Upper lobe of left lung (tissue), 4 donors: ENCODE results near the gene ADCY4.

ENCODE experiments used
- POLR2A ChIP-seq, 4 donors: fragments of 450-650 bp; IDR thresholded peaks; one replicate each; pipeline ENCODE4 v1.5.1; 2016 to 2017; ENCODE audit warnings: antibody characterized with exemption in 4 of 4, mild to moderate bottlenecking in 2 of 4
- TF ChIP-seq, protein P1 (sequence below), 6 experiments: fragments of 450-650 bp in 4 of 6; fragments of 200-600 bp in 2 of 6; sonication (generic) in 2 of 6; IDR thresholded peaks; one replicate each; pipeline ENCODE4 v1.5.1; 2016 to 2019; ENCODE audit warnings: antibody characterized with exemption in 6 of 6

DNA sequence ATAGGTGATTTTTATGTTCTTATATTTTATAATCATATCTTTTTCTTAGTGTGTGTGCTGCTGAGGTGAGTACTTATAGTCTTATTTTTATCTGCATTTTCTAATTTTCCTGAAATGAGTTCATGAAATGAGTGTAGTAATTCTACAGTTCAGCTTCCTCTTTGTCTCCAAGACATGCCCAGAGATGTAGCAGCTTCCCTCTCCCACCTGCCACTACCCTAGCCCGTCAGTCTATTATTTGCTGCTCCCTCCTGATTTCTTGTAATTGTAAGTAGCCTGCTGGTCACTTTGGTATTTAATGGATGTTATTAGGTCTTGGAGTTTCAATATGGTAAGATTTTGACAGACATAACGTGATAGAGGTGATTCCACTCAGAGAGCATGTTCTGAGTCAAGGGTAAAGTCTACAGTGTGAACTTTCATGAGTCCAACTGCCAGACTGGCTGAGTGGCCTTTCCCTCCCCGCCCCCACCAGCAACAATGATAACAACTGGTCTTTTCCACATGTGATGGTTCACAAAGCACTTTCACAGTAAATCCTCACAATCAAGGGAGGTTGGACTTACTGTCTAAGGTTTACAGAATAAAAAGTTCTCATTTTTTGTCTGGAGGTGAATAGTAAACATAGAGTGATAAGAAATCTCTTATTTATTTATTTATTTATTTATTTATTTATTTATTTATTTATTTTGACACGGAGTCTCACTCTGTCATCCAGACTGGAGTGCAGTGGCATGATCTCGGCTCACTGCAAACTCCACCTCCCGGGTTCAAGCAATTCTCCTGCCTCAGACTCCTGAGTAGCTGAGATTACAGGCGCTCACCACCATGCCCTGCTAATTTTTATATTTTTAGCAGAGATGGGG, 9.2 kb upstream of the ADCY4 start:
- TF ChIP-seq POLR2A (IDR thresholded peaks at IDR 0.05): no peak
- TF ChIP-seq, protein P1, sequence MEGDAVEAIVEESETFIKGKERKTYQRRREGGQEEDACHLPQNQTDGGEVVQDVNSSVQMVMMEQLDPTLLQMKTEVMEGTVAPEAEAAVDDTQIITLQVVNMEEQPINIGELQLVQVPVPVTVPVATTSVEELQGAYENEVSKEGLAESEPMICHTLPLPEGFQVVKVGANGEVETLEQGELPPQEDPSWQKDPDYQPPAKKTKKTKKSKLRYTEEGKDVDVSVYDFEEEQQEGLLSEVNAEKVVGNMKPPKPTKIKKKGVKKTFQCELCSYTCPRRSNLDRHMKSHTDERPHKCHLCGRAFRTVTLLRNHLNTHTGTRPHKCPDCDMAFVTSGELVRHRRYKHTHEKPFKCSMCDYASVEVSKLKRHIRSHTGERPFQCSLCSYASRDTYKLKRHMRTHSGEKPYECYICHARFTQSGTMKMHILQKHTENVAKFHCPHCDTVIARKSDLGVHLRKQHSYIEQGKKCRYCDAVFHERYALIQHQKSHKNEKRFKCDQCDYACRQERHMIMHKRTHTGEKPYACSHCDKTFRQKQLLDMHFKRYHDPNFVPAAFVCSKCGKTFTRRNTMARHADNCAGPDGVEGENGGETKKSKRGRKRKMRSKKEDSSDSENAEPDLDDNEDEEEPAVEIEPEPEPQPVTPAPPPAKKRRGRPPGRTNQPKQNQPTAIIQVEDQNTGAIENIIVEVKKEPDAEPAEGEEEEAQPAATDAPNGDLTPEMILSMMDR (IDR thresholded peaks at IDR 0.05): no peak
